ENCODE measurements around the gene BAIAP2L2.
A peak's percentile ranks its signal among the peaks of the same experiment; 100 is the strongest.
"Not testable (repeated sequence)": the region's sequence is repeated elsewhere in the genome, so short reads cannot be mapped to it uniquely, and the experiment has no call there.

Gene BAIAP2L2

GRCh38 chr22:38126928-38127668 is 16.6 kb upstream of the BAIAP2L2 start:
- DNase-seq = no peak

GRCh38 chr22:38125751-38126201 is 15.3 kb upstream of the BAIAP2L2 start:
- peak; percentile 73 for DNase-seq

- no peak for DNase-seq
Measured at GRCh38 chr22:38125038-38125610, 14.6 kb upstream of the BAIAP2L2 start.

DNA sequence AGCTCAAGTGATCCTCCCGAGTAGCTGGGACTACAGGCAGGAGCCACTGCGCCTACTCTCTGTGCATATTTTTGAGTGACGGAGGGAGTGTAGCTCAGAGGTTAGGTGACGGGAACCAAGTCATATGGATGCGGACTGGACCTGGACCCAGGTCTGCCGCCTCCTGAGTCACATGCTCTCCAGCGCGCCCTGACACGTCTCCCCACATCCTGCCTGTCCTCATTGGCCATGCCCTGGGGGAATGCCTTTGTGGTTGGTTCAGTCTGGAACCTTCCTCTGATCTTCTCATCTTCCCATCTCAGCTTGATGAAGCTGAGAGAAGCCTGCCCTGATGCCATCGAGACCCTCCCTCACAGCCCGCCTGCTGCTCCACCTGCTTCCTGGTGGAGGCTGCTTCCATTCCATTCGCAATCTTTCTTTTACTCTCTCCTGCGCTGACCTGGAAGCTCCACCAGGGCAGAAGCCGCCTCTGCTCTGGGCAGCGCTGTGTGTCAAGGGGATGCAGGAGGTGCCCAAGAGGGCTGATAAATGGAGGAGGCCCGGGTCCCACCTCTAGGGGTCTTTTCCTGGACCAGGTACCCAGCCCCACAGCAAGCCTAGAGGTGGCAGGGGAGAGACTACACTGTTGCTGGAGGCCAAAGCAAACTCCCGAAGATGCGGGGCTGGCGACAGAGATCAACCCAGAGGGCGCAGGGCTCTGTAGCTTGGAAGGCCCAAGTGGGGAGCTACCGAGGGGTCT is 13.9 kb upstream of the BAIAP2L2 start:
- no peak for DNase-seq

GRCh38 chr22:38122616-38123015 is 12.1 kb upstream of the BAIAP2L2 start:
- DNase-seq = no peak

- DNase-seq = no peak
Measured at GRCh38 chr22:38120359-38121110, 10.1 kb upstream of the BAIAP2L2 start.

GRCh38 chr22:38118747-38119146 is 8.3 kb upstream of the BAIAP2L2 start:
- DNase-seq = not testable (repeated sequence)

DNA sequence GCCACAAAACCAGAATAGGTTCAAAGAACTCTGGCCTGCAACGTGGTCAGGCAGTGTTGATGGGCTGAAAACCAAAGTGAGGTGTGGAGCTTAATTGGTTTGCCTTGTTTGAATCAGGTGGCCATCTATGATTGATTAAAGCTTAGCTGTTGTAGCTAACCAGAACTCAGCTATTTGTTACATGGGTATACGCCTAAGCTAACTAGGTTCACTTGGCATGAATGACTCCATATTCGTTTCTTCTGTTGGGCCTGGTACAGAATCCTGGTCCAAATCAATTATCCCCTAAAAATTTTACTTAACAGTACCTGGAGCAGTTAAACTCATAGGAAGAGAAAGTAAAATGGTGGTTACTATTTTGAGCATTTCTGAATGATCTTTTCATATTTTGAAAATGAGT is 7.7 kb upstream of the BAIAP2L2 start:
- DNase-seq = no peak

DNA sequence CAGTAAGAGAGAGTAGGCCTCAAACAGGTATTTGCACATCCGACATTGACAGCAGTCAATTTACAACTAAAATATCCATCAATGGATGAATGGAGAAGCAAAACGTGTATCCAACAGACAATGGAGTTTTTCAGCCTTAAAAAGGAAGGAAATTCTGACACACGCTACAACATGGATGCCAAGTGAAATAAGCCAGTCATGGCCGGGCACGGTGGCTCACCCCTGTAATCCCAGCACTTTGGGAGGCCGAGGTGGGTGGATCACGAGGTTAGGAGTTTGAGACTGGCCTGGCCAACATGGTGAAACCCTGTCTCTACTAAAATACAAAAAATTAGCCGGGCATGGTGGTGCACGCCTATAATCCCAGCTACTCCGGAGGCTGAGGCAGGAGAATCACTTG is 7.1 kb upstream of the BAIAP2L2 start:
- DNase-seq = not testable (repeated sequence)

DNA sequence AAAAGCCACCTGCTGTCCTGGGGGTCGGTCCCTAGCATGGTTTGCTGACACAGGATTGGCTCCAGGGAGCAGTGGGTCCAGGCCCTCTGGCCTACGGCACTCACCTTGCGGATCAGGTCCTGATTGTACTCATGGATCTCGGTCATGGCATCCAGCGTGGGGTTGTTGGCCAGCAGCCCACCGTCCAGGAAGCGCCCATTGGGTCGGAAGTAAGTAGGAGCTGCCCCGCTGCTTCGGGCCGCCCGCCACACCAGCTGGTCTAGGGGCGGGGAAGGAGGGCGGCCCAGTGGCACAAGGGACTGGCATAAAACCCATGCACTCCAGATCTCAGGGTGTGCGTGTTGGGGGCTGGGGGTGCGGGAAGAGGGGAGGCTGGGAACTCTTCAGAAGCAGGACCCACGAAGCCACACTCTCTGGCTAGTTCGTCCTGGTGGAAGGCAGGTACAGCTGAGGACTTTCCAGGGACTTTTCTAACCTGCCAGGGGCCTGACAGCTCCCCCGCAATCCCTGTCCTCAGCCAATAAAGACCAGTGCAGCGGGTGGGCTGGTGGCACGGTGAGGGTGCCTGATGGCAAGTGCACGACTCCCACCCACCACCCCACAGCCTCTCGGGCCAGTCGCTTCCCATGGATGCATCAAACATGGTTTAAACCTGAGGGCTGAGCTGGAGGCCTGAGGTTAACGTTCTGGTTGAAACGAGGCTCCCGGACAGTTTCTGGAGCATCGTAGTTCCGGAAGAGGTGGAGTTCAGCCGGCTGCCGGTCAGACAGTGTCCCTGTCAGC is 5.1 kb upstream of the BAIAP2L2 start:
- peak; percentile 25 for DNase-seq

- no peak for DNase-seq
Measured at GRCh38 chr22:38114484-38115398, 4.3 kb upstream of the BAIAP2L2 start.

DNA sequence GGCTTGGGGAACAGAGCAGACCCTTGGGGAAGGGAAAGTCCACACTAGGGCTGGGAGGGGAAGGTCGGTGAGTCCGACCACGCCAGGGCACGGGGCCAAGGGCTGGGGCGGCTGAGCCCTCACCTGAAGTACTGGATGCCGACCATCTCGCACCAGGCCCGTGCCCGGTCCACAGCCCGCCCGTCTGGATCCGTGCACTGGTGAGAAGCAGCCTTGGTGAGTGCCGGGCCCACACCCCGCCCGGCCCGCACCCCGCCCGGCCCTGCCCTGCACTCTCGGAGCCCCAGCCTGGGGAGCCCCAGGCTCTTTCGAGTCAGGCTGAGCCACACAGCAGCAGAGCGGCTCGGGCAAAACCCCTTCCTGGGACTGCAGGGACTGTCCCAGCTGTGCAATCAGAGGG is 1.9 kb upstream of the BAIAP2L2 start:
- no peak for DNase-seq

GRCh38 chr22:38111925-38112355 is 1.5 kb upstream of the BAIAP2L2 start:
- no peak for DNase-seq

GRCh38 chr22:38110863-38111852 is 674 bp upstream of the BAIAP2L2 start:
- no peak for DNase-seq

DNA sequence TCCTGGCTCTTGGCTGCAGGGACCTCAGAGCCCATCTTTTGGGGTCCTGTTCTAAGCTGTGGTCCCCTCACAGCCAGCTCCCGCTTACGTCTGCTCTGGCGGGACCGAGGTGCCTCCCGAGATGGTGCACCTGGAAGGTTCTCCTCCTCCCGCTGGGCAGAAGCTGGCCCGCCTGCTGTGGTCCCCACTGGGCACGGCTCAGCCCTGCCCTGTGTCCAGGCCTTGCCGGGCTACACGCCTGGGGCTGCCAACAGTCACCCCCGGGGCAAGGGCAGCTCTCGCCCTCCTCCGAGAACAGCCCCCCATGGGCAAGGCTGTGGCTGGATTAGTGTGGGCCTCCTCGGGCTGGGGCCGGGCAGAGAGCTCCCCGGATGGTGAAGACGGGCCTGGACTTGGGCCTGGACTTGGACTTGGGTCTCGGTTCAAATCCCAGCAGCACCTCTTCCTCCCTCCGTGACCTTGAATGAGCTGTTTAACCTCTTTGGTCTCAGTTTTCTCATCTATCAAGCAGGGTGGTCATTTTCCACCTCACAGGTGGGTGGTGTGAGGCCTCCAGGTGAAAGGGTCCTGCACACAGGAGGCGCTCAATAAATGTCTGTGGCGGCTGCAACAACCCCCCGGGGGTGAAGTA is 998 bp downstream of the BAIAP2L2 start:
- no peak for DNase-seq

DNA sequence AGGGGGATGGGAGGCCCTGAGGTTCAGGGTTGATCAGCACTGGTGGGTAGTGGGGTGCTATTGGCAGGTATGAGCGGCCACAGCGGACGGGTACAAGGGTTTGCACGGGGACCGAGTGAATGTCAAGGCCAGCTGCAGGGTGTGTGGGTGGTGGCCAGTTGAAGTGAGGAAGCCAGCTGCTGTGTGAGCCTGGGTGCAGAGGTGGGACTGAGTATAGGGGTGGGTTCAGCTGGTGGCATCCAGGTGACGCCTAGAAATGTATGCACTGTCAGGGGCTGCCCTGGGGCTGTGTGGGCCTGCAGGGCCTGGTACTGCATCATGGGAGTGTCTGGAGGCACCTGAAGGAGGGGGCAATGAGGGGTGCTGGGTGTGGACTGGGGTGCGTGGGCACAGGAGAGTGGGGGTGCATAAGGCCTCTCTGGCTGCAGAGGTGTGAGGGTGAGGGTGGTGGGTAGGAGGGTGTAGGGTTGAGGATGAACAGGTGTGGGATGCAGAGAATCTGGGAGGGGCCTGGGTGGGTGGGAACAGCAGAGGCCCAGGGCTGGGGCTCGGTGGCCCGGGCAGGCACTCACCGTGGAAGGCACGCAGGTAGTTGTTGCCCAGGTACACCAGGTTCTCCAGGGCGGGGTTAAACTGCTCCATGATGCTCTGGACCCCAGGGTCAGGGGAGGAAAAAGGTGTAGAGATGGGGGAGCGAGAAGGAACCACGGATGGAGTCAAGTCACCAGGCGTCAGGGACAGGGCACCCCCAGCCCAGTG is 1.7 kb downstream of the BAIAP2L2 start:
- no peak for DNase-seq

- DNase-seq = peak; percentile 53
Measured at GRCh38 chr22:38107692-38108515, 2.6 kb downstream of the BAIAP2L2 start.
